Skeletal muscle cell (primary cell): ENCODE measurements around the gene TGM2.
"Not testable (repeated sequence)": the region's sequence is repeated elsewhere in the genome, so short reads cannot be mapped to it uniquely, and the experiment has no call there.

Experiments used
- DNase-seq: peaks from one replicate; pipeline ENCODE4 v3.0.0-alpha.2; 2010; ENCODE audit warnings: low read depth
- H3K4me3 ChIP-seq: 2 replicates; pipeline ENCODE4 v1.5.1; 2011; ENCODE audit warnings: low read depth, mild to moderate bottlenecking, control low read depth, low read length, moderate library complexity

The TGM2 gene

DNA sequence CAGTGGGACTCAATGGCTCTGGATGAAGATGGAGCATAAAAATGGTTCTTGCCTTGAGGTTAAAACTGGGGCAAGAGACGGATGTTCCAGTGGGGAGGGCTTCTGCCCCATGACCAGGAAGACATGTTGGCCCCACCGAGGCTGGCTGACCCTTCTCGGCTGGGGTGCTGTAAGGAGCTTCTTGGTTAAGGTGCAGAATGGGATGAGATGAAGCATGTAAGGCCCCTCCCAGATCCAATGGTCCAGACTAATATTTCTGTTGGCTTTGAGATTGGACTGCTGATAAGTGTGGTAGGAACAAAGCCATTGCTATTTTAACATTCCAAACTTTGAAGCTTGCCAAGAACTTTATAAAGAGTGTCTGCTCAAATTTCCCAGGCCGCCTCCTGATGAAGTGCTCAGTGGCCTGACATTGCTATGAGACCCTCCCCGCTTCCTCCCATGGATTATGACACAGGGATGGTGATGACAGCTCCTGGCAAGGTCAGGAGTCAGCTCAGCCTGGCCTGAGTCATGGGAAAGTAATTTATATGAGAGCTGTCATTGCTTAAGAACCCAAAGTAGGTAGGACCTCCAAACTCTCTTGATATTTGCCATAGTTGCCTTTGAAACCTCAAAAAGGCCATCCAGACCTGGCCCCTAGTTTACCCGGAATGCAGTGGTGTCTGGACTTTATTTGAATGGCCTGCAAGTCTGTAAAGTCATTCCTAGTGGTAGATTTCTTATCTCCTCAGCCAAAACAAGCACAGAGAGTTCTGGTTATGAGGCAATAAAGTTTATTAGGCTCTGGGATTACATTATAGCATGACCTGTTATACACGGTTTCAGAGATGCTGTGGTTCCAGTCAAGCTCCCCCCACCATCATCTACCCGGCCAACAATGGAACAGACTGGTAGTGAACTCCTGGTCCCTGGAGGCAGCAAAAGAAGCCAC is 55.2 kb downstream of the TGM2 start:
- DNase-seq, result peak; percentile 98
- no peak overlapping the region for H3K4me3 ChIP-seq

GRCh38 chr20:38108986-38109541 is 56.0 kb downstream of the TGM2 start:
- no peak overlapping the region for H3K4me3 ChIP-seq
- DNase-seq, result peak; percentile 86

GRCh38 chr20:38108438-38108985 is 56.6 kb downstream of the TGM2 start:
- no peak overlapping the region for H3K4me3 ChIP-seq
- DNase-seq, result peak; percentile 47

DNA sequence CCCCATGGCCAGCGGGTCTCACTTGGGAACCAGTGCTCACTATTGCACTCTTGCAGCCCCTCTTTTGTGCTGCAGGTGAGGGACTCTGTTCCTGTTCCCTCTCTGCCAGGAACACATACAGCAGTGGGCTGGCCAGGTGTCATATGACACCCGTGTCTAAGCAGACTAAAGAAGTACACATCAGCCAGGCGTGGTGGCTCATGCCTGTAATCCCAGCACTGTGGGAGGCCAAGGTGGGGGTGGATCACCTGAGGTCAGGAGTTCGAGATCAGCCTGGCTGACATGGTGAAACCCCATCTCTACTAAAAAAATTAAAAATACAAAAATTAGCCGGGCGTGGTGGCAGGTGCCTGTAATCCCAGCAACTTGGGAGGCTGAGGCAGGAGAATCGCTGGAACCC is 57.2 kb downstream of the TGM2 start:
- not testable (repeated sequence) for DNase-seq, H3K4me3 ChIP-seq

DNA sequence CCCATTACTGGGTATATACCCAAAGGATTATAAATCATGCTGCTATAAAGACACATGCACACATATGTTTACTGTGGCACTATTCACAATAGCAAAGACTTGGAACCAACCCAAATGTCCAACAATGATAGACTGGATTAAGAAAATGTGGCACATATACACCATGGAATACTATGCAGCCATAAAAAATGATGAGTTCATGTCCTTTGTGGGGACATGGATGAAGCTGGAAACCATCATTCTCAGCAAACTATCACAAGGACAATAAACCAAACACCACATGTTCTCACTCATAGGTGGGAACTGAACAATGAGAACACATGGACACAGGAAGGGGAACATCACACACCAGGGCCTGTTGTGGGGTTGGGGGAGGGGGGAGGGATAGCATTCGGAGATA is 57.7 kb downstream of the TGM2 start:
- H3K4me3 ChIP-seq, DNase-seq: not testable (repeated sequence)

- no peak for DNase-seq
- no peak overlapping the region for H3K4me3 ChIP-seq
Measured at GRCh38 chr20:38106461-38106860, 58.6 kb downstream of the TGM2 start.

DNA sequence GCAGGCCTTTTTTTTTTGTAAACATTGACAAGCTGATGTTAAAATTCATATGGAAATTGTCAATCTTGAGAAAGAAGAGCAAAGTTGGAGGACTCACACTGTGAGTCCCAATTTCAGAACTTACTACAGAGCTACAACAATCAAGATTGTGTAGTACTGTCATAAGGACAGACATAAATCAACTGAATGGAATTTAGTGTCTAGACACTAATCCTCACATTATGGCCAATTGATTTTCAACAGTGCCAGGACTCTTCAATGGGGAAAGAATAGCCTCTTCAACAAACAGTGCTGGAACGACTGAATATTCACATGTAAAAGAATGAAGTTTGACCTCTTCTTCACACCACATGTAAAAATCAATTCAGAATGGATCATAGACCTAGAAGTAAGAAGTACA is 60.8 kb downstream of the TGM2 start:
- no peak for DNase-seq
- no peak overlapping the region for H3K4me3 ChIP-seq

DNA sequence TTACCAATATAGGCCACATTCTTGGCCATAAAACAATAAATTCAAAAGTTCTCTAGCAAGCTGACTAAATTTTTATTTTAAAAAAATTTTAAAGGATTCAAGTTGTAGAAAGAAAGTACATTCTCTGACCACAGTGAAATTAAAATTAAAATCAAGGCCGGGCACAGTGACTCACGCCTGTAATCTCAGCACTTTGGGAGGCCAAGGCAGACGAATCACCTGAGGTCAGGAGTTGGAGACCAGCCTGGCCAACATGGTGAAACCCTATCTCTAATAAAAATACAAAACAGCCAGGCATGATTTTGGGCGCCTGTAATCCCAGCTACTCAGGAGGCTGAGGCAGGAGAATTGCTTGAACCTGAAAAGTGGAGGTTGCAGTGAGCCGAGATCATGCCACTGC is 62.9 kb downstream of the TGM2 start:
- not testable (repeated sequence) for DNase-seq, H3K4me3 ChIP-seq

DNA sequence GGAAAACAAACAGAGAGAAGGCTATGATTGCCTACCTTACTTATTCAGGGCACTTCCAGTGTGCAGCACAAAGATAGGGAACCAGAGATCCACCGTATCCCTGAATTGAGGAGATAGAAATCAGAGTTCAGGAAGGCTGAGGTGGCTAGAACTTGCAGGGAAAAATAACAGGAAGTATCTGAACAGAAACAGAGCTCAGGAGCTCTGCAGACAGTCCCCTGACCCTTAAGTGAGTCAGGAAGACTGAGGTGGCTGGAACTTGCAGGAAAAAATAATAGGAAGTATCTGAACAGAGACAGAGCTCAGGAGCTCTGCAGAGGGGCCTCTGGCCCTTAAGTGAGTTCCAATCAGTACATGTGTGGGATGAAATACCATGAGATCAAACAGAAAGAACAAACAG is 66.1 kb downstream of the TGM2 start:
- DNase-seq, result no peak
- H3K4me3 ChIP-seq, result no peak overlapping the region

GRCh38 chr20:38095017-38095686 is 69.9 kb downstream of the TGM2 start:
- H3K4me3 ChIP-seq, result no peak overlapping the region
- DNase-seq, result no peak

- peak; percentile 67 for DNase-seq
- no peak overlapping the region for H3K4me3 ChIP-seq
Measured at GRCh38 chr20:38094373-38094891, 70.6 kb downstream of the TGM2 start.

GRCh38 chr20:38093641-38094077 is 71.4 kb downstream of the TGM2 start:
- no peak for DNase-seq
- no peak overlapping the region for H3K4me3 ChIP-seq

DNA sequence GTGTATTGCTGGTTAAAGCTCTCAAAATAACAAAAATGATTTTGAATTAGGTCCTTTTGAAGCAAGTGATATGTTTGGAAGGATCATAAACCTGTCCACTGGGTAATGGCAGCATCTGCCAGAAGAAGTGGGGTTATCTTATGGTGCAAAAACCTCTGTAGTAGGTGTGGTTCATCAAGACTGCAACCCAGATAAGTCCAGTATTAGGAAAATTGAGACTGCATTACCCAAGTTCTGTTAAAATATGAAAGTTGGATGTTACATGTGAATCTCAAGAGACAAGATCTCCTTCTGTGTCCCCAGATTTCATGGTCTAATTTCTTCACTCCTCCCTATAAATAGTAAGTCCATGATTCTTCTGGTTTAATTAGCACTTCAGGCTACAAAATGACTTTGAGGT is 72.2 kb downstream of the TGM2 start:
- no peak for DNase-seq
- no peak overlapping the region for H3K4me3 ChIP-seq

GRCh38 chr20:38092260-38092857 is 72.7 kb downstream of the TGM2 start:
- DNase-seq, result no peak
- H3K4me3 ChIP-seq, result no peak overlapping the region

GRCh38 chr20:38091441-38092216 is 73.4 kb downstream of the TGM2 start:
- H3K4me3 ChIP-seq, result no peak overlapping the region

GRCh38 chr20:38090061-38090460 is 75.0 kb downstream of the TGM2 start:
- no peak for DNase-seq
- no peak overlapping the region for H3K4me3 ChIP-seq

More at GRCh38 chr20:38091441-38092216, 73.4 kb downstream of the TGM2 start:
- no peak for DNase-seq

DNA sequence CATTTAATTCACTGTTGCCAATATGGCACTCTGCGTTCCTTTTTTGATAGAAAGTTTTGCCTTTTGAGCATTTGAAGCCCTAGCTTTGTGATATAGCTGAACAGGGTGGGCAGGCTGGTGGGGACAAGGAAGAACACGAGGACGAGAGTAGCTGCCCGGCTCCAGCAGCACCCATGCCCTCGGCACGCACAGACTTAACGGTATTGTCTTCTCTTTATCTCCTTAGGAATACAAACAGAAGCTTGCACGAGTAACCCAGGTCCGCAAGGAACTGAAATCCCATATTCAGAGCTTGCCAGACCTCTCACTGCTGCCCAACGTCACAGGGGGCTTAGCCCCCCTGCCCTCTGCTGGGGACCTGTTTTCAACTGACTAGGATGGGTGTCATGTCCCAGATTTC is 75.6 kb downstream of the TGM2 start:
- H3K4me3 ChIP-seq, result no peak overlapping the region
- DNase-seq, result no peak

GRCh38 chr20:38085026-38085425 is 80.0 kb downstream of the TGM2 start:
- no peak overlapping the region for H3K4me3 ChIP-seq
- DNase-seq, result no peak
